HK-2 (cell line): ENCODE results near the gene ARFGAP2.
"Not testable (repeated sequence)": the region's sequence is repeated elsewhere in the genome, so short reads cannot be mapped to it uniquely, and the experiment has no call there.

Experiments used
- DNase-seq: peaks from one replicate; pipeline ENCODE4 v3.0.0-alpha.2; 2018; ENCODE audit not compliant: unreplicated experiment

ARFGAP2 gene

DNA sequence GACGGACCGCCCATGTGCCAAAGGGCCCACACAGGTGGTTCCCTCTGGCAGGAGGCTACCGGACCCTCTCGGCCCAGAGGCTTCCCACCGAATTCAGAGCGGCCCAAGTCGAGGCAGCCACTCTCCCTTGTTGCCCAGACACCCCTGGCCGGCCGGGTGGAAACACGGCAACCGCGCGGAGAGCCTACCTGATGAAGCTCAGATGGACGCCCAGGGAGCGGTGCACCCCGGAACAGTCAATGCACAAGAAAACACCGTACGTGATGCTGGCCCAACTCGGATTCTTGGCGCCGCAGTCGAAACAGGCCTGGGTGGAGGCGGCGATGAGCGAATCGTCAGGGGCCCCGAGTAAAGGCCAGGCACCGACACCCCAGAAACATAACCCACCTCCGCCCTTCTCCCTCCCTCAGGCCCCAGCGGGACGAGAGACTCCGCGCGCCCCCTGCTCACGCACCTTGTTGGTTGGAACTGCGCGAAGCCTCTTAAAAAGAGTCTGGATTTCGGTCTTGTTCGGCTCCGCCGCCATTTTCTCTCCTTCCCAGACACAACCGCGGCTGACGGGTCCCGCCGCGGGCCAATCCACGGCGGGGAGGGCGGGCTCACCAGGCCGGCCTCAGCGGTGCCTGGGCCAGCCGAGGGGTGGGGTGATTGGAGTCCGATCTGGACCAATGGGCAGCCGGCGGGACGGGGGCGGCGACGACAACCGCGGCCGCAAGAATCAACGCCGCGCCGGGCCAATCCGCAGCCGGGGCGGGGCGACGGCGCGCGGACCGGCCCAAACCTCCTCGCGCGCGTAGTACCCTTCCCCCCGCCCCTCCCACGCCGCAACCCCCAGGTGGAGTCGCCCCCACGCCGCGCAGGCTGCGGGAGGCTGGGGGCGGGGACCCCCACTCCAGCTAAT is at the start of gene ARFGAP2:
Gene ARFGAP2 (minus strand): TSS at position 552 of the 901 bp plus-strand sequence. CDS start 26 bp downstream, at position 526.
- peak; percentile 89 for DNase-seq

DNA sequence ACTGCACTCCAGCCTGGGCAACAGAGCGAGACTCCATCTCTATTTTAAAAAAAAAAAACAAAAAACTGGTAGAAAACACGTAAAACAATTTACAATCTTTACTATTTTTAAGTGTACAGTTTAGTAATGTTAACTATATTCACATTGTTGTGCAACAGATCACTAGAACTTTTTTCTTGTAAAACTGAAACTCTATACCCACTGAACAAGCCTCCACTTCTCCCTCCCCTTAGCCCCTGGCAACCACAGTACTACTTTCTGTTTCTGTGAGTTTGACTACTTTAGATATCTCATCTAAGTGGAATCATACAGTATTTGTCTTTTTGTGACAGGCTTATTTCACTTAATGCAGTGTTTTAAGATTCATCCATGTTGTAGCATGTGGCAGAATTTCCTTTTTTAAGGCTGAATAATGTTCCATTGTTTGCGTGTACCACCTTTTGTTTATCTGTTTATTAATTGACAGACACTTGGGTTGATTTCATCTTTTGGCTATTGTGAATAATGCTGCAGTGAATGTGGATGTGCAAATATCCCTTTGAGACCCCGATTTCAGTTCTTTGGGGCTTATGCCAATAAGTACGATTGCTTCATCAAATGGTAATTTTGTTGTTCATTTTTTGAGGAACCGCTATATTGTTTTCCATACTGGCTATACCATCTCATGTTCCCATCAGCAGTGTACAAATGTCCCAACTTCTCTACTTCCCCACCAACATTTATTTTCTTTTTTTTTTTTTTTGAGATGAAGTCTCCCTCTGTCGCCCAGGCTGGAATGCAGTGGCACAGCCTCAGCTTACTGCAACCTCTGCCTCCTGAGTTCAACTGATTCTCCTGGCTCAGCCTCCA is 49.1 kb upstream of the ARFGAP2 start:
- no peak for DNase-seq

DNA sequence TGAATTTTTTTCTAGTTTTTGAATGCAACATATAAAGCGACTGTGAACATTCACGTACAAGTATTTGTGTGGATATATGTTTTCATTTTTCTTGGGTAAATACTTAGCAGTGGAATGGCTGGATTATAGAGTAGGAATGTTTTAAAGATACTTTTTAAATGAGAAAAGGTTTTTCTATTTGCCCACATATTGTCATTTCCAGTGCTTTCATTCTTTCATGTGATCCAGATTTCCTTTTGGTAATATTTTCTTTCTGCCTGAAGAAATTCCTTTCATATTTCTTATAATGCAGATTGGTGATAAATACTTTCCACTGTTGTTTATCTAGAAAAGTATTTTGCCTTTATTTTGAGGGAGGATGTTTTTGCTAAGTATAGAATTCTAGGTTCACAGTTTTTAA is 46.0 kb upstream of the ARFGAP2 start:
- DNase-seq, result no peak

DNA sequence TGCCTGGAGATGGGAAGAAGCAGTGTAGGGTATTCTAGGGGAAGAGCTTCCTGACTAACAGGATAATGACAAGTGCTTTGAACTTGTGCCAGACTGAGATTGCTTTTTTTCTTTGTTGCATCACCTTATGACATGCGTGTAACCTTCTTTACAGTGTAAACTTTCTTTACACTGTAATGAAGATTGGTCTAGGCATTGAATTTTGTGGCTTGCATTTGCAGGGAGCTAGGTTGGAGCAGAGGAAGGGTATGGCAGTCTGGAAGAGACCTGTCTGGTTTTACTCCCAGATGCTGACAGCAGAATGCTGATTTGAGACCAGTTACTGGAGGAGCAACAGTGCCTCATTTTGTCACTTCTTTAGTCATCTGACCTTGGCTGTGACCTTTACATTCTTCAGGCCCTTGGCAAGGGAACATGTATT is 43.7 kb upstream of the ARFGAP2 start:
- DNase-seq, result no peak

GRCh38 chr11:47216121-47216798 is 39.6 kb upstream of the ARFGAP2 start:
- peak; percentile 50 for DNase-seq

- no peak for DNase-seq
Observed at GRCh38 chr11:47215366-47215910, 38.8 kb upstream of the ARFGAP2 start.

- DNase-seq, result peak; percentile 83
Observed at GRCh38 chr11:47213950-47214565, 37.4 kb upstream of the ARFGAP2 start.

DNA sequence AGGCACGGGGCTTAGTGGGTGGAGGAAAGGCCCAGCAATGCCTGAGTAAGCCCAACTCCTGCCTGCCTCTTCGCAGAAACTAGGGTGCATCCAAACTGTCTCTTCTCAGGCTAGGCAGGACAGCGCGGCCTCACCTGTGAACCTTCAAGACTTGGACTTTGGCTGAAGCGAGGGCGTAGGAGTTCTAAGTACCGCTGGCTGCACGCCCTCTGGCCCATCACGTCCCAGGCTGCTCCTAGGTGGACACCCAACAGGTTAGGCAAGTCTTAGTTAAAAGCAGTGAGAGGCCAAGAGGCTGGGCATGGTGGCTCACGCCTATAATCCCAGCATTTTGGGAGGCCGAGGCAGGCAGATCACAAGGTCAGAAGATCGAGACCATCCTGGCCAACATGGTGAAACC is 36.3 kb upstream of the ARFGAP2 start:
- no peak for DNase-seq

DNA sequence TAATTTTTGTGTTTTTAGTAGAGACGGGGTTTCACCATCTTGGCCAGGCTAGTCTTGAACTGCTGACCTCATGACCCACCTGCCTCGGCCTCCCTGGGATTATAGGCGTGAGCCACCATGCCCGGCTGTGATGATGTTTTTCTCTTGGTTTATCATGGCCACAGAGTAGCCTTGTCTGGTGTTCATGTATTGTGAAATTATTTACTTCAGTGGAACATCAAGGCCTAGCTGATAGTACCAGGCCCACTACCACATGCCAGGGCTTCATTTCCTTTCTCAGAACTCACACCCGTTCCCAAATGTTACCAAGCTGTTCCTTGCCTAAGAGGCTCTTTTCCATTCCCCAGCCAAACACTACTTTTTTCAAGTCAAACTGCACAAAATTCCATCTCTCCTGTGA is 31.9 kb upstream of the ARFGAP2 start:
- no peak for DNase-seq

GRCh38 chr11:47208008-47208552 is 31.4 kb upstream of the ARFGAP2 start:
- DNase-seq, result not testable (repeated sequence)

GRCh38 chr11:47207459-47207858 is 30.8 kb upstream of the ARFGAP2 start:
- no peak for DNase-seq

DNA sequence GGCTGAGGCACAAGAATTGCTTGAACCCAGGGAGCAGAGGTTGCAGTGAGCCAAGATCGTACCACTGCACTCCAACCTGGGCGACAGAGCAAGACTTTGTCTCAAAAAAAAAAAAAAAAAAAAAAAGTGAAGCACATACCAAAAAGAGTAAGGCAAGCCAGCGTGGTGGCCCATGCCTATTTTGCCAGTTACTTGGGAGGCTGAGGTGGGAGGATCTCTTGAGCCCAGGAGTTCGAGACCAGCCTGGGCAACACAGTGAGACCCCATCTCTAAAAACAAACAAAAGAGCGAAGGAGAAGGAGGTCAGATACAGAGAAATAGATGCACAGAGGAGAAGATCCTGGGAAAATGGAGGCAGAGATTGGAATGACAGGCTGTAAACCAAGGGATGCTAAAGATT is 29.9 kb upstream of the ARFGAP2 start:
- DNase-seq, result not testable (repeated sequence)

- no peak for DNase-seq
Observed at GRCh38 chr11:47204637-47204989, 27.9 kb upstream of the ARFGAP2 start.

GRCh38 chr11:47202576-47202975 is 25.9 kb upstream of the ARFGAP2 start:
- DNase-seq, result no peak

DNA sequence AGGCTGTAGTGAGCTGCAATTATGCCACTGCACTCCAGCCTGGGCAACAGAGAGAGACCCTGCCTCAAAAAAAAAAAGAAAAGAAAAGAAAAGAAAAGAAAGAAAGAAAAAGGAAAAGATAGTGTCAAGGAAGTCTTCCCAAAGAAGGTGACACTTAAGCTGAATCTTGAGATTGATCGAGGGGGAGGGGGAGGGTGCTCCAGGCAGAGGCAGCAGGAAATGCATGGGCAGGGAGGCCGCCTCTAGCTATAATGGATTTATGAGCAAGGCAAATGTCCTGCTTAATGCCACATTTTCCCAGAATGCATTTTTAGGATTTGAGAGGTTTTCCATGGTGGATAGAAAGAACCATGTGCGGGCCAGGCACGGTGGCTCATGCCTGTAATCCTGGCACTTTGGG is 24.3 kb upstream of the ARFGAP2 start:
- no peak for DNase-seq

- not testable (repeated sequence) for DNase-seq
Observed at GRCh38 chr11:47198161-47198560, 21.5 kb upstream of the ARFGAP2 start.

DNA sequence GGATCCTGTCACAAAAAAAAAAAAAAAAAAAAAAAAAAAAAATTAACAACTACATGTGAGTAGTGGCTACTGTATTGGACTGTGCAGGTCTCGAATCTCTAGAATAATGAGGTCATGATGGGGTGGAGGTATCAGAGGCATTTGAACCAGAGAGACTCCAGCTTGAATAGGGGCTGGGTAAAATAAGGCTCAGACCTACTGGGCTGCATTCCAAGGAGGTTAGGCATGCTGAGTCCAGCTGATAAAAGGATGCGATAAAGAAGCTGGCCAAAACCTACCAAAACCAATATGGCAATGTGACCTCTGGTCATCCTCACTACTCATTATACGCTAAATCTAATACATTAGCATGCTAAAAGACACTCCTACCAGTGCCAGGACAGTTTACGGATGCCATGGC is 15.4 kb upstream of the ARFGAP2 start:
- no peak for DNase-seq

GRCh38 chr11:47191137-47191536 is 14.5 kb upstream of the ARFGAP2 start:
- DNase-seq, result not testable (repeated sequence)

DNA sequence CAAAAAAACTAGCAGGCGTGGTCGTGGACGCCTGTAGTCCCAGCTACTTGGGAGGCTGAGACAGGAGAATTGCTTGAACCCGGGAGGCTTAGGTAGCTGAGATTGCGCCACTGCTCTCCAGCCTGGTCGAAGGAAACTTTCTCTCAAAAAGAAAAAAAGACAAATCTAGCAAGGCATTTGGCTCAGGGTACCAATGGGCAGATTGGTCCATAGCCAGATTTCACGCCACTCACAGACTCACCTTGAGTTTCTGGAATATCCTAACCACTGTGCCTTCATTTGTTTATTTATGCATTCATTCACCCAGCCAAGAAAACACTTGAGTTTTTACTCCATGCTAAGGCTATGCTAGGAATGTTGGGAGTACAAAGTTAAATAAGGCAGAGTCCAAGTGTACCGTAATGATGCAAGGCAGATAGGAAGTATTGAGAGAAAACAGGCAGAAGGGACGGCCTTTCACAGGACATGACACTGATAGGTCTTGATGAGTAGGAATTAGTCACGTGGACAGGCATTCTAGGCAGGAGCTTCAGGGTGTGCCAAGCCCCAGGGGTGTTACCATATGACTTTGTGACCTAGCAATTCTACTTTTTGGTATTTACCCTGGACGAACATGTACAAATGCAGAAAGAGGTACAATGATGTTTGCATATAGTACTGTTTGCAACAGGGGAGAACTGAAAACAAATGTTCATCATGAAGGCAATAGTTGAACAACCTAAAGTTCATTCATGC is 12.6 kb upstream of the ARFGAP2 start:
- DNase-seq, result no peak

- no peak for DNase-seq
Observed at GRCh38 chr11:47188259-47188658, 11.6 kb upstream of the ARFGAP2 start.
